ENCODE data around the gene CILP2.

DNA sequence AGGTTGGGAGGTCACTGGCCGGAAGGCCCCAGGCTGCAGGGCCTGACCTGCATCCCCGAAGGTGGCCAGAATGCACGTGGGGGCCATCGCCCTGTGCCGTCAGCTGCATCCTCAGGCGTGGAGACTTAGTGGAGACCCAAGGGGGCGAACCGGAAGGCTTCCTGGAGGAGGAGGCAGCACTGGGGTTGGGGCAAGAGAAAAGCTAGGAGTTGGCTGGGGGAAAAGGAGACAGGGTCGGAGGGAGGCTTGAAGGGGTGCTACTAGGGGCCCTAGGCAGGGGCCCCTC lies 10.8 kb upstream of the CILP2 start:
- no peak for TF ChIP-seq GATA2 (IDR thresholded peaks at IDR 0.05; ENCODE audit: low read depth, low read length)
- TF ChIP-seq GATA3 (IDR thresholded peaks at IDR 0.05; ENCODE audit: low read depth, low read length): no peak
